Measurements from ENCODE around the gene SLC23A1.

- TF ChIP-seq CTCF (IDR thresholded peaks at IDR 0.05; ENCODE audit: poor library complexity): no peak
- no peak for TF ChIP-seq EZH2 (IDR thresholded peaks at IDR 0.05; ENCODE audit: borderline replicate concordance)
- TF ChIP-seq EZH2phosphoT487 (IDR thresholded peaks at IDR 0.05; ENCODE audit: low read depth, severe bottlenecking, unreplicated experiment): no peak
These were observed 7.8 kb upstream of the SLC23A1 start for GRCh38 chr5:139390639-139391569.
